WTC11 (cell line): ENCODE data around the gene LTV1. TPM values are rescaled to one million over a fixed set of nuclear protein-coding genes. Genes with fewer than 3 reads are reported as not detected.

ENCODE experiments used
- ATAC-seq: fragments of 200-7000 bp; cut with Tn5 transposase; 2 replicates; pipeline ENCODE4 v1.10.0; 2021; ENCODE audit warnings: mild to moderate bottlenecking, moderate library complexity
- Bru-seq: library from RNA; stranded (reverse); fragments of 400-500 nt; gene quantifications from one replicate; lab custom pipeline; 2021; lab: Mats Ljungman, UMichigan
- CTCF ChIA-PET: fragments of 300-600 bp; sonication (Branson Sonifier 250); formaldehyde crosslinking; loops from one replicate; lab custom pipeline; 2021; ENCODE audit warnings: antibody characterized with exemption; lab: Charles Lee
- POLR2A ChIA-PET: fragments of 350-600 bp; sonication (Branson Sonifier 250); formaldehyde crosslinking; loops from one replicate; lab custom pipeline; 2021; ENCODE audit warnings: antibody characterized with exemption; lab: Charles Lee
- DNase-seq: peaks from one replicate; pipeline ENCODE4 v3.0.0; 2021; ENCODE audit warnings: low spot score
- H3K27ac Mint-ChIP-seq: 2 replicates; pipeline ENCODE4 v1.8.0; 2021; ENCODE audit warnings: mixed read lengths
- H3K27me3 Mint-ChIP-seq: 2 replicates; pipeline ENCODE4 v1.8.0; 2021; ENCODE audit warnings: low read depth, mild to moderate bottlenecking, moderate library complexity, mixed read lengths
- H3K36me3 Mint-ChIP-seq: 2 replicates; pipeline ENCODE4 v1.8.0; 2021; ENCODE audit warnings: mixed read lengths
- H3K4me1 Mint-ChIP-seq: 2 replicates; pipeline ENCODE4 v1.8.0; 2022; ENCODE audit warnings: mixed read lengths
- H3K4me3 Mint-ChIP-seq: 2 replicates; pipeline ENCODE4 v1.8.0; 2021; ENCODE audit warnings: mild to moderate bottlenecking, moderate library complexity, mixed read lengths
- H3K9me3 Mint-ChIP-seq: 2 replicates; pipeline ENCODE4 v1.8.0; 2021; ENCODE audit warnings: mixed read lengths
- ATF1 ChIP-seq: sonication (generic); formaldehyde crosslinking; IDR thresholded peaks from 2 replicates; pipeline ENCODE4 v1.8.1; 2023; ENCODE audit warnings: mild to moderate bottlenecking, moderate library complexity, missing genetic modification reagents
- ETV6 ChIP-seq: sonication (generic); formaldehyde crosslinking; IDR thresholded peaks from 2 replicates; pipeline ENCODE4 v1.8.1; 2022; ENCODE audit warnings: mild to moderate bottlenecking, missing genetic modification reagents
- FOXJ3 ChIP-seq: sonication (generic); formaldehyde crosslinking; IDR thresholded peaks from 2 replicates; pipeline ENCODE4 v1.9.0; 2021; ENCODE audit warnings: missing genetic modification reagents, mild to moderate bottlenecking, borderline replicate concordance
- FOXP1 ChIP-seq: sonication (generic); formaldehyde crosslinking; IDR thresholded peaks from 2 replicates; pipeline ENCODE4 v1.8.0; 2022; ENCODE audit warnings: missing genetic modification reagents, mild to moderate bottlenecking, moderate library complexity, borderline replicate concordance
- GRHL2 ChIP-seq: fragments of 250-450 bp; sonication (Bioruptor Pico); IDR thresholded peaks from 2 replicates; pipeline ENCODE4 v1.8.0; 2022; ENCODE audit warnings: mild to moderate bottlenecking, moderate library complexity; ENCODE audit not compliant: insufficient replicate concordance, severe bottlenecking
- JAZF1 ChIP-seq: fragments of 250-450 bp; sonication (Bioruptor Pico); IDR thresholded peaks from 2 replicates; pipeline ENCODE4 v1.9.0; 2021; ENCODE audit warnings: moderate library complexity, mild to moderate bottlenecking, inconsistent platforms
- JUN ChIP-seq: sonication (generic); formaldehyde crosslinking; IDR thresholded peaks from 2 replicates; pipeline ENCODE4 v1.8.0; 2023; ENCODE audit warnings: mild to moderate bottlenecking, missing genetic modification reagents
- MYBL2 ChIP-seq: sonication (generic); formaldehyde crosslinking; IDR thresholded peaks from 2 replicates; pipeline ENCODE4 v1.8.1; 2023; ENCODE audit warnings: mild to moderate bottlenecking, moderate library complexity, missing genetic modification reagents
- NFE2L1 ChIP-seq: sonication (generic); formaldehyde crosslinking; IDR thresholded peaks from 2 replicates; pipeline ENCODE4 v1.8.1; 2023; ENCODE audit warnings: missing genetic modification reagents
- NFYB ChIP-seq: sonication (generic); formaldehyde crosslinking; conservative IDR thresholded peaks from 2 replicates; pipeline ENCODE4 v1.8.0; 2022; ENCODE audit warnings: low read depth, missing genetic modification reagents
- RELA ChIP-seq: sonication (generic); formaldehyde crosslinking; IDR thresholded peaks from 2 replicates; pipeline ENCODE4 v1.8.1; 2022; ENCODE audit warnings: missing genetic modification reagents, mild to moderate bottlenecking, borderline replicate concordance
- RORB ChIP-seq: fragments of 250-450 bp; sonication (Bioruptor Pico); IDR thresholded peaks from 2 replicates; pipeline ENCODE4 v1.9.0; 2021; ENCODE audit warnings: mild to moderate bottlenecking
- SMAD3 ChIP-seq: sonication (generic); formaldehyde crosslinking; IDR thresholded peaks from 2 replicates; pipeline ENCODE4 v1.8.0; 2022; ENCODE audit warnings: missing genetic modification reagents, mild to moderate bottlenecking, borderline replicate concordance
- TEAD4 ChIP-seq: sonication (generic); formaldehyde crosslinking; IDR thresholded peaks from 2 replicates; pipeline ENCODE4 v1.8.0; 2022; ENCODE audit warnings: mild to moderate bottlenecking, missing genetic modification reagents
- ZBTB21 ChIP-seq: sonication (generic); formaldehyde crosslinking; IDR thresholded peaks from 2 replicates; pipeline ENCODE4 v1.8.1; 2023; ENCODE audit warnings: mild to moderate bottlenecking, missing genetic modification reagents, borderline replicate concordance
- ZNF232 ChIP-seq: sonication (generic); formaldehyde crosslinking; IDR thresholded peaks from 2 replicates; pipeline ENCODE4 v1.8.0; 2022; ENCODE audit warnings: mild to moderate bottlenecking, missing genetic modification reagents
- ZNF396 ChIP-seq: fragments of 250-450 bp; sonication (Bioruptor Pico); IDR thresholded peaks from 2 replicates; pipeline ENCODE4 v1.8.0; 2021; ENCODE audit warnings: mild to moderate bottlenecking, moderate library complexity, borderline replicate concordance
- long read RNA-seq, 3 experiments: library from RNA in 1 of 3; library from capped mRNA in 1 of 3; library from polyadenylated mRNA in 1 of 3; unstranded in 2 of 3; stranded (forward) in 1 of 3; transcript quantifications; one replicate each; pipeline ENCODE4 v2.0.0, GENCODE V29; 2021
- total RNA-seq: library from RNA; stranded (reverse); gene quantifications from 3 replicates; pipeline ENCODE4 v1.2.3, GENCODE V29; 2021
- TF ChIP-seq, protein P1 (sequence below): sonication (generic); formaldehyde crosslinking; IDR thresholded peaks from 2 replicates; pipeline ENCODE4 v1.8.1; 2023; ENCODE audit warnings: mild to moderate bottlenecking, missing genetic modification reagents
- TF ChIP-seq, protein P2 (sequence below): fragments of 250-450 bp; sonication (Bioruptor Pico); IDR thresholded peaks from 2 replicates; pipeline ENCODE4 v1.9.0; 2021; ENCODE audit warnings: moderate library complexity, mild to moderate bottlenecking, inconsistent platforms, borderline replicate concordance
- TF ChIP-seq, protein P3 (sequence below): sonication (generic); formaldehyde crosslinking; IDR thresholded peaks from 2 replicates; pipeline ENCODE4 v1.8.0; 2022; ENCODE audit warnings: mild to moderate bottlenecking, missing genetic modification reagents
- TF ChIP-seq, protein P4 (sequence below): sonication (generic); formaldehyde crosslinking; IDR thresholded peaks from 2 replicates; pipeline ENCODE4 v1.8.1; 2022; ENCODE audit warnings: mild to moderate bottlenecking, moderate library complexity, missing genetic modification reagents
- TF ChIP-seq, protein P5 (sequence below): fragments of 250-450 bp; sonication (Bioruptor Pico); conservative IDR thresholded peaks from 2 replicates; pipeline ENCODE4 v1.9.0; 2021; ENCODE audit warnings: mild to moderate bottlenecking
- TF ChIP-seq, protein P6 (sequence below): sonication (generic); formaldehyde crosslinking; IDR thresholded peaks from 2 replicates; pipeline ENCODE4 v1.8.0; 2023; ENCODE audit warnings: missing genetic modification reagents

The LTV1 gene, protein sequence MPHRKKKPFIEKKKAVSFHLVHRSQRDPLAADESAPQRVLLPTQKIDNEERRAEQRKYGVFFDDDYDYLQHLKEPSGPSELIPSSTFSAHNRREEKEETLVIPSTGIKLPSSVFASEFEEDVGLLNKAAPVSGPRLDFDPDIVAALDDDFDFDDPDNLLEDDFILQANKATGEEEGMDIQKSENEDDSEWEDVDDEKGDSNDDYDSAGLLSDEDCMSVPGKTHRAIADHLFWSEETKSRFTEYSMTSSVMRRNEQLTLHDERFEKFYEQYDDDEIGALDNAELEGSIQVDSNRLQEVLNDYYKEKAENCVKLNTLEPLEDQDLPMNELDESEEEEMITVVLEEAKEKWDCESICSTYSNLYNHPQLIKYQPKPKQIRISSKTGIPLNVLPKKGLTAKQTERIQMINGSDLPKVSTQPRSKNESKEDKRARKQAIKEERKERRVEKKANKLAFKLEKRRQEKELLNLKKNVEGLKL
- 29.1 to 37.7 TPM (median 30.2 TPM) in 3 replicates for total RNA-seq
- Bru-seq, nascent RNA = percentile 94 among the genes with signal in this experiment
- long read RNA-seq, experiment 1, transcript LTV1-201 (11 exons, 1,847 nt) = major isoform, 182 of 210 reads
- long read RNA-seq, experiment 1, partial matches to known transcripts = 9 of 210 reads
- long read RNA-seq, experiment 1, other reads (novel, unspliced or antisense) = 19 of 210 reads
- long read RNA-seq, experiment 2, transcript LTV1-201 (11 exons, 1,847 nt) = major isoform, 26 of 54 reads
- long read RNA-seq, experiment 2, partial matches to known transcripts = 14 of 54 reads
- long read RNA-seq, experiment 2, other reads (novel, unspliced or antisense) = 14 of 54 reads
- long read RNA-seq, experiment 3, transcript LTV1-201 (11 exons, 1,847 nt) = major isoform, 314 of 352 reads
- long read RNA-seq, experiment 3, partial matches to known transcripts = 18 of 352 reads
- long read RNA-seq, experiment 3, other reads (novel, unspliced or antisense) = 20 of 352 reads

DNA sequence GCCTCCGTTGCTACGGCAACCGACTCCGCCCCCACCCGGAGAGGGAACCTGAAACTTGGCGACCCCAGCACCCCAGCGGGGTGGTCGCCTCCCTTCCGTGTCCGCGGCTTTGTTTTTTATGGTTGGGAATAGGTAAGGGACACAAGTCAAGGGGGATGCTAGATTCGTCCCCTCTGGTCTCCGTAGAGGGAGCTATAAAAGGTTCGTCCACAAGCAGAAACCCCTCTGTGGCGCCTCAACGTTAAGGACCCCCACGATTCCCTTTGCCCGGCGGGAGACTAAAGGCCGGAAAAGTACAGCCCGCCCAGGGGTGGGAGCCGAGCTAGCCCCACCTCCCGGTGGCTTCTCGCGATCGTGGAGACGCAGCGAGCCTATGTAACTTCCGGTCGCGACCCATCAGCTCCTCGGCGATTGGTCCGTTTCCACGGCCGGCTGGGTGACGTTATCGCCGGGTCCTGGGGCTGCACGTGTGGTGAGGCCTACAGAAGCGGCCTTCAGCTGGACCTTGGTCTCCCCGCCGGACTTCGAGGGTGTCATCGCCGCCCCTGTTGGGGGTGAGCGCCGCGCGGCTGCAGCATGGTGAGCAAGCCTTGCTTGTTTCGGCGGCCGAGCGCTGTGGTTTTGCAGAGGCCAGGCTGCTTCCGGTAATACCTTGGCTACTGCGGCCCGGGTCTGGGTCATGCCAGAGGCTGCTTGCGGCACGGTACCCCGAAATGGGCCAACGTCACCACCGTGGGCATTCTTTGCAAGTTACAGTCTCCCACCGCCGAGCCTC, at the start of gene LTV1:
Gene LTV1, plus strand, starts transcription at position 437 of the 775 bp plus-strand sequence. Its CDS starts 140 bp downstream, at position 577.
- Mint-ChIP-seq H3K9me3 (peaks cover 6% of the 10 kb centered on the region), H3K4me1 (peaks cover 14% of the 10 kb centered on the region), H3K27me3 (no peaks in the 10 kb centered on the region), H3K4me3 (peak within 1 kb of the TSS; percentile 98), H3K36me3 (peaks cover 39% of the 10 kb centered on the region), H3K27ac (peak within 1 kb of the TSS; percentile 97)
- peak; percentile 95 for DNase-seq
- ATAC-seq = peak; percentile 97
- POLR2A ChIA-PET = interaction anchor here (0.5 to 1.7 kb wide), 11 partner anchors 9 to 393 kb away, joined by 3 to 7 read pairs (median 3); partner anchors contain the start of genes ADAT2, FUCA2, PEX3 and PHACTR2
- CTCF ChIA-PET = interaction anchor here (0.6 to 2.9 kb wide), 8 partner anchors 10 to 330 kb away, joined by 3 to 26 read pairs (median 4); no protein-coding TSS in a partner anchor
- TF ChIP-seq, protein P1, sequence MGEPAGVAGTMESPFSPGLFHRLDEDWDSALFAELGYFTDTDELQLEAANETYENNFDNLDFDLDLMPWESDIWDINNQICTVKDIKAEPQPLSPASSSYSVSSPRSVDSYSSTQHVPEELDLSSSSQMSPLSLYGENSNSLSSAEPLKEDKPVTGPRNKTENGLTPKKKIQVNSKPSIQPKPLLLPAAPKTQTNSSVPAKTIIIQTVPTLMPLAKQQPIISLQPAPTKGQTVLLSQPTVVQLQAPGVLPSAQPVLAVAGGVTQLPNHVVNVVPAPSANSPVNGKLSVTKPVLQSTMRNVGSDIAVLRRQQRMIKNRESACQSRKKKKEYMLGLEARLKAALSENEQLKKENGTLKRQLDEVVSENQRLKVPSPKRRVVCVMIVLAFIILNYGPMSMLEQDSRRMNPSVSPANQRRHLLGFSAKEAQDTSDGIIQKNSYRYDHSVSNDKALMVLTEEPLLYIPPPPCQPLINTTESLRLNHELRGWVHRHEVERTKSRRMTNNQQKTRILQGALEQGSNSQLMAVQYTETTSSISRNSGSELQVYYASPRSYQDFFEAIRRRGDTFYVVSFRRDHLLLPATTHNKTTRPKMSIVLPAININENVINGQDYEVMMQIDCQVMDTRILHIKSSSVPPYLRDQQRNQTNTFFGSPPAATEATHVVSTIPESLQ = no peak
- no peak for TF ChIP-seq FOXJ3 (CRISPR knock-in tag)
- peak; percentile 87 for TF ChIP-seq MYBL2
- TF ChIP-seq, protein P2, sequence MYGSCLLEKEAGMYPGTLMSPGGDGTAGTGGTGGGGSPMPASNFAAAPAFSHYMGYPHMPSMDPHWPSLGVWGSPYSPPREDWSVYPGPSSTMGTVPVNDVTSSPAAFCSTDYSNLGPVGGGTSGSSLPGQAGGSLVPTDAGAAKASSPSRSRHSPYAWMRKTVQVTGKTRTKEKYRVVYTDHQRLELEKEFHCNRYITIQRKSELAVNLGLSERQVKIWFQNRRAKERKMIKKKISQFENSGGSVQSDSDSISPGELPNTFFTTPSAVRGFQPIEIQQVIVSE (CRISPR knock-in tag) = no peak
- TF ChIP-seq ZNF232 (CRISPR knock-in tag) = no peak; the same call in 1 of the 2 replicates
- TF ChIP-seq ETV6 (CRISPR knock-in tag) = peak; percentile 46; the same call in 1 of the 2 replicates
- peak; percentile 60 for TF ChIP-seq NFYB (CRISPR knock-in tag)
- TF ChIP-seq SMAD3 (CRISPR knock-in tag) = peak; percentile 61; the same call in 1 of the 2 replicates
- peak; percentile 91; the same call in 1 of the 2 replicates for TF ChIP-seq FOXP1 (CRISPR knock-in tag)
- peak; percentile 82; the same call in 1 of the 2 replicates for TF ChIP-seq JUN (CRISPR knock-in tag)
- TF ChIP-seq ZBTB21 (CRISPR knock-in tag) = no peak
- TF ChIP-seq GRHL2 (CRISPR knock-in tag) = no peak
- no peak for TF ChIP-seq ZNF396
- TF ChIP-seq JAZF1 = no peak
- TF ChIP-seq, protein P3, sequence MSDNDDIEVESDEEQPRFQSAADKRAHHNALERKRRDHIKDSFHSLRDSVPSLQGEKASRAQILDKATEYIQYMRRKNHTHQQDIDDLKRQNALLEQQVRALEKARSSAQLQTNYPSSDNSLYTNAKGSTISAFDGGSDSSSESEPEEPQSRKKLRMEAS (CRISPR knock-in tag) = peak; percentile 97
- TF ChIP-seq, protein P4, sequence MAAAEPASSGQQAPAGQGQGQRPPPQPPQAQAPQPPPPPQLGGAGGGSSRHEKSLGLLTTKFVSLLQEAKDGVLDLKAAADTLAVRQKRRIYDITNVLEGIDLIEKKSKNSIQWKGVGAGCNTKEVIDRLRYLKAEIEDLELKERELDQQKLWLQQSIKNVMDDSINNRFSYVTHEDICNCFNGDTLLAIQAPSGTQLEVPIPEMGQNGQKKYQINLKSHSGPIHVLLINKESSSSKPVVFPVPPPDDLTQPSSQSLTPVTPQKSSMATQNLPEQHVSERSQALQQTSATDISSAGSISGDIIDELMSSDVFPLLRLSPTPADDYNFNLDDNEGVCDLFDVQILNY (CRISPR knock-in tag) = no peak
- peak; percentile 56; the same call in 1 of the 2 replicates for TF ChIP-seq NFE2L1 (CRISPR knock-in tag)
- TF ChIP-seq, protein P5, sequence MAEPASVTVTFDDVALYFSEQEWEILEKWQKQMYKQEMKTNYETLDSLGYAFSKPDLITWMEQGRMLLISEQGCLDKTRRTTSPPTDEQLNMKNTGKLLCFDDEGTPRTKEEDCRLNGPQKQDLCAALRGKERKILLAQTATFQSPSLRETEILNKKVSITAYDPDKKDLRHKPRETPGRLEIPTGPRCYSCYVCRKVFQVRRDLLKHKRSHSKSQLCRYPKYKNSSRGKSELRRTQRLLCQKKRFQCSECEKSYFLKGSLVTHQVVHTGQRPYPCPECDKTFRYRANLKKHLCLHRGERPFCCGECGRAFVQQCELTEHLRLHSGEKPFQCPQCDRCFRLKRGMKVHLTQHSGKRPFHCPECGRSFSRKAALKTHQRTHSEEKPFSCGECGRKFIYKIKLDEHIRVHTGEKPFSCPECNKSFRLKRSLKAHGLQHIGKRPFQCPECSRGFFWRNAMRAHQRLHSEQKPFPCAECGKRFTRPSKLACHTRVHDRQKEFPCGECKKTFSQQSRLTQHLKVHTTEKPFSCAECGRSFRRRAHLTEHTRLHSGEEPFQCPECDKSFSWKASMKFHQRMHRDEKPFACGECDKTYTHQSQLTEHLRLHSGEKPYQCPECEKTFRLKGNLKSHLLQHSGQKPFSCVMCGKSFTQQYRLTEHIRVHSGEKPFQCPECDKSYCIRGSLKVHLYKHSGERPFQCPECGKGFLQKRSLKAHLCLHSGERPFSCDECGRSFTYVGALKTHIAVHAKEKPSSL (CRISPR knock-in tag) = no peak
- TF ChIP-seq, protein P6, sequence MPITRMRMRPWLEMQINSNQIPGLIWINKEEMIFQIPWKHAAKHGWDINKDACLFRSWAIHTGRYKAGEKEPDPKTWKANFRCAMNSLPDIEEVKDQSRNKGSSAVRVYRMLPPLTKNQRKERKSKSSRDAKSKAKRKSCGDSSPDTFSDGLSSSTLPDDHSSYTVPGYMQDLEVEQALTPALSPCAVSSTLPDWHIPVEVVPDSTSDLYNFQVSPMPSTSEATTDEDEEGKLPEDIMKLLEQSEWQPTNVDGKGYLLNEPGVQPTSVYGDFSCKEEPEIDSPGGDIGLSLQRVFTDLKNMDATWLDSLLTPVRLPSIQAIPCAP (CRISPR knock-in tag) = no peak
- 0 out of 2 replicates have a peak, but pooled peaks have one; percentile 54 for TF ChIP-seq TEAD4 (CRISPR knock-in tag)
- no peak for TF ChIP-seq RORB (CRISPR knock-in tag)
- peak; percentile 85; the same call in 1 of the 2 replicates for TF ChIP-seq RELA (CRISPR knock-in tag)
- TF ChIP-seq ATF1 (CRISPR knock-in tag) = 0 out of 2 replicates have a peak, but pooled peaks have one; percentile 40
